Measurements from ENCODE around the gene SLC28A1. TPM values are rescaled to one million over a fixed set of nuclear protein-coding genes. Genes with fewer than 3 reads are reported as not detected.
"Not testable (repeated sequence)": the region's sequence is repeated elsewhere in the genome, so short reads cannot be mapped to it uniquely, and the experiment has no call there.

The SLC28A1 gene
- total RNA-seq, 1 donor from 2014 or later, result not detected

GRCh38 chr15:84910928-84911623, 26.6 kb downstream of the SLC28A1 start:
- peak in 1 of 2 donors; percentile 20 for DNase-seq (ENCODE audit: low read depth in 2 of 2)

GRCh38 chr15:84911879-84912660, 27.6 kb downstream of the SLC28A1 start:
- DNase-seq (ENCODE audit: low read depth in 2 of 2), result peak; percentile 95 to 100

GRCh38 chr15:84913360-84913723, 28.9 kb downstream of the SLC28A1 start:
- DNase-seq (ENCODE audit: low read depth in 2 of 2), result no peak

GRCh38 chr15:84914351-84914750, 29.9 kb downstream of the SLC28A1 start:
- peak in 1 of 2 donors; percentile 17 for DNase-seq (ENCODE audit: low read depth in 2 of 2)

GRCh38 chr15:84914909-84915605, 30.6 kb downstream of the SLC28A1 start:
- DNase-seq (ENCODE audit: low read depth in 2 of 2), result peak; percentile 67 to 88

GRCh38 chr15:84915606-84915958, 31.1 kb downstream of the SLC28A1 start:
- no peak for DNase-seq (ENCODE audit: low read depth in 2 of 2)

- no peak for DNase-seq (ENCODE audit: low read depth in 2 of 2)
Measured at GRCh38 chr15:84917452-84917851, 33.0 kb downstream of the SLC28A1 start.

- no peak for DNase-seq (ENCODE audit: low read depth in 2 of 2)
Measured at GRCh38 chr15:84919106-84919667, 34.7 kb downstream of the SLC28A1 start.

GRCh38 chr15:84921121-84921520, 36.7 kb downstream of the SLC28A1 start:
- DNase-seq (ENCODE audit: low read depth in 2 of 2), result no peak

GRCh38 chr15:84922530-84922929, 38.1 kb downstream of the SLC28A1 start:
- no peak for DNase-seq (ENCODE audit: low read depth in 2 of 2)

- DNase-seq (ENCODE audit: low read depth in 2 of 2), result no peak
Measured at GRCh38 chr15:84924077-84924731, 39.7 kb downstream of the SLC28A1 start.

- not testable (repeated sequence) for DNase-seq (ENCODE audit: low read depth in 2 of 2)
Measured at GRCh38 chr15:84924821-84925569, 40.5 kb downstream of the SLC28A1 start.

- no peak for DNase-seq (ENCODE audit: low read depth in 2 of 2)
Measured at GRCh38 chr15:84925906-84926305, 41.4 kb downstream of the SLC28A1 start.

- DNase-seq (ENCODE audit: low read depth in 2 of 2), result no peak
Measured at GRCh38 chr15:84926491-84927230, 42.2 kb downstream of the SLC28A1 start.

GRCh38 chr15:84928843-84929168, 44.3 kb downstream of the SLC28A1 start:
- no peak for DNase-seq (ENCODE audit: low read depth in 2 of 2)

GRCh38 chr15:84929795-84930603, 45.5 kb downstream of the SLC28A1 start:
- peak; percentile 37 to 72 for DNase-seq (ENCODE audit: low read depth in 2 of 2)

GRCh38 chr15:84934942-84935729, 50.7 kb downstream of the SLC28A1 start:
- peak; percentile 28 to 40 for DNase-seq (ENCODE audit: low read depth in 2 of 2)

GRCh38 chr15:84937144-84937543, 52.7 kb downstream of the SLC28A1 start:
- no peak for DNase-seq (ENCODE audit: low read depth in 2 of 2)

GRCh38 chr15:84938726-84939125, 54.3 kb downstream of the SLC28A1 start:
- DNase-seq (ENCODE audit: low read depth in 2 of 2), result no peak

Measured in lung microvascular endothelial cell (primary cell).